ENCODE measurements around the gene MCM5.

DNA sequence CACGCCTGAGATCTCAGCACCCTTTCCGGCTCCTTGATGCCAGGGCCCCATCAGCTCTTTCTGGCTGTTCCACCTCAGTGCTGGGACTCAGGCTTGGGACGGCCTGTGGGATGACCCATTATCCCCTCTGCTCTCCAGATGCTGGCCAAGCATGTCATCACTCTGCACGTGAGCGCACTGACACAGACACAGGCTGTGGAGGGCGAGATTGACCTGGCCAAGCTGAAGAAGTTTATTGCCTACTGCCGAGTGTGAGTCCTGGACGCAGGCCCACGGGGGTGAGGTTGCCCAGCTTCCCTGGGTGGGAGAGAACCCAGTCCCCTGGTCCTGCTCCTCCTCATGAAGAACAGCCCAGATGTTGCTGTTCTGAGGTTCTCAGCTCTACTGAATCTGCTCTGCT is 17.7 kb downstream of the MCM5 start:
- TF ChIP-seq POLR2AphosphoS5 (IDR thresholded peaks at IDR 0.05) (no peak), CTCF (IDR thresholded peaks at IDR 0.05) (no peak), POLR2A (IDR thresholded peaks at IDR 0.05) (no peak), EP300 (IDR thresholded peaks at IDR 0.05) (no peak)
